Endothelial cell (in vitro differentiated cells): ENCODE data around the gene ANKS1A. TPM values are rescaled to one million over a fixed set of nuclear protein-coding genes. Genes with fewer than 3 reads are reported as not detected.
A peak's percentile ranks its signal among the peaks of the same experiment; 100 is the strongest.
"Not testable (repeated sequence)": the region's sequence is repeated elsewhere in the genome, so short reads cannot be mapped to it uniquely, and the experiment has no call there.

Source experiments
- DNase-seq: peaks from one replicate; pipeline ENCODE4 v3.0.0; 2021; ENCODE audit warnings: low spot score
- H3K27ac Mint-ChIP-seq: one replicate; pipeline ENCODE4 v1.8.0; 2021; ENCODE audit warnings: mixed read lengths, inconsistent platforms; ENCODE audit not compliant: unreplicated experiment
- H3K27me3 Mint-ChIP-seq: one replicate; pipeline ENCODE4 v1.8.0; 2021; ENCODE audit warnings: mild to moderate bottlenecking, moderate library complexity, mixed read lengths, inconsistent platforms; ENCODE audit not compliant: unreplicated experiment
- H3K36me3 Mint-ChIP-seq: one replicate; pipeline ENCODE4 v1.8.0; 2021; ENCODE audit warnings: mild to moderate bottlenecking, low read depth, mixed read lengths, inconsistent platforms; ENCODE audit not compliant: unreplicated experiment
- H3K4me1 Mint-ChIP-seq: one replicate; pipeline ENCODE4 v1.8.0; 2021; ENCODE audit warnings: mild to moderate bottlenecking, mixed read lengths, inconsistent platforms; ENCODE audit not compliant: unreplicated experiment
- H3K4me3 Mint-ChIP-seq: one replicate; pipeline ENCODE4 v1.8.0; 2021; ENCODE audit warnings: mild to moderate bottlenecking, mixed read lengths, inconsistent platforms; ENCODE audit not compliant: unreplicated experiment
- H3K9me3 Mint-ChIP-seq: one replicate; pipeline ENCODE4 v1.8.0; 2021; ENCODE audit warnings: mixed read lengths, inconsistent platforms; ENCODE audit not compliant: unreplicated experiment
- total RNA-seq: library from RNA; stranded (reverse); fragmentation: NEBNext Ultra II Directional; extraction: Animal tissue kit (Norgen Biotek cat#: 25700); gene quantifications from one replicate; pipeline ENCODE4 v1.2.1, GENCODE V29; 2021; ENCODE audit not compliant: unreplicated experiment
- TF ChIP-seq, protein P1 (sequence below): fragments of 200-600 bp; sonication (generic); IDR thresholded peaks from one replicate; pipeline ENCODE4 v1.5.0; 2021; ENCODE audit warnings: antibody characterized with exemption; ENCODE audit not compliant: unreplicated experiment

The ANKS1A gene
- total RNA-seq, 1 donor from 2014 or later: 20.1 TPM

DNA sequence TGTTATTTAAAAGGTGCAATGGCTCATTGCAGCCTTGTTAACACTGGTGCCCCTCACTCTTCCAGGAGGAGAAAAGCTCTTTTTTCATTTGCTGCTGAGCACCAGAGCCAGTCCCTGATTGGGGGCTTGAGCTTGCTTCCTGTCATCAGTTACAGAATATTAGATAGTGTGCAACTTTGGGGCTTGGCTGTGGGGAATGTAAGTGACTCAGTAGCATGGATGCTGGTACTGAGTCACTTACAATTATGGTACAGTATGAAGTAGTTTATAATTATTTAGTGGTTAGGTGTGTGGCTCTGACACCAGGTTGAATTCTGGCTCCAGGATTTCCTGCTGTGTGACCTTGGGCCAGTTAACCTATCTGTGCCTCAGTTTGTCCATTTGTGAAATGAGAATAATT is 37.6 kb downstream of the ANKS1A start:
- H3K27me3 Mint-ChIP-seq: no peaks in the 10 kb centered on the region
- TF ChIP-seq, protein P1, sequence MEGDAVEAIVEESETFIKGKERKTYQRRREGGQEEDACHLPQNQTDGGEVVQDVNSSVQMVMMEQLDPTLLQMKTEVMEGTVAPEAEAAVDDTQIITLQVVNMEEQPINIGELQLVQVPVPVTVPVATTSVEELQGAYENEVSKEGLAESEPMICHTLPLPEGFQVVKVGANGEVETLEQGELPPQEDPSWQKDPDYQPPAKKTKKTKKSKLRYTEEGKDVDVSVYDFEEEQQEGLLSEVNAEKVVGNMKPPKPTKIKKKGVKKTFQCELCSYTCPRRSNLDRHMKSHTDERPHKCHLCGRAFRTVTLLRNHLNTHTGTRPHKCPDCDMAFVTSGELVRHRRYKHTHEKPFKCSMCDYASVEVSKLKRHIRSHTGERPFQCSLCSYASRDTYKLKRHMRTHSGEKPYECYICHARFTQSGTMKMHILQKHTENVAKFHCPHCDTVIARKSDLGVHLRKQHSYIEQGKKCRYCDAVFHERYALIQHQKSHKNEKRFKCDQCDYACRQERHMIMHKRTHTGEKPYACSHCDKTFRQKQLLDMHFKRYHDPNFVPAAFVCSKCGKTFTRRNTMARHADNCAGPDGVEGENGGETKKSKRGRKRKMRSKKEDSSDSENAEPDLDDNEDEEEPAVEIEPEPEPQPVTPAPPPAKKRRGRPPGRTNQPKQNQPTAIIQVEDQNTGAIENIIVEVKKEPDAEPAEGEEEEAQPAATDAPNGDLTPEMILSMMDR: no peak
- H3K9me3 Mint-ChIP-seq: no peaks in the 10 kb centered on the region
- peaks cover 28% of the 10 kb centered on the region for H3K4me1 Mint-ChIP-seq
- no peak overlapping the region for H3K4me3 Mint-ChIP-seq
- DNase-seq: no peak
- H3K27ac Mint-ChIP-seq: no peak overlapping the region
- no peaks in the 10 kb centered on the region for H3K36me3 Mint-ChIP-seq

DNA sequence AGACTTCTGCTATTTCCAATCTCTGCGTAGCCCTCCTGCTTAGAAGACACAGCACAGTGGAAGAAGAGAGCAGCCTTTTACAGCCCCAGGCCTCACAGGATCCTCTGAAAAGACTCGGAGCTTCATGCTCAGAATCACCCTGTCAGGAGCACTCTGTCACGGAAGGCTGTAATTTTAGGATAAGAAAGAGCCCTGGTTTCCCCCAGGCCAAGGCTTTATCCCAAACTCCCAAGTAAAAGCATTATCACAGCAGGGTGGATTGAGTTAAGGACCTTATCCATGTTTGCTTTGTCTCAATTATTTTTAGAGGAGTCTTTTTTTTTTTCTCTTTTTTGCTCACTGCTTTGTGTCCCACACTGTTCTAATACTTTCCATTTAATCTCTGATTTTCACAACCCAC is 39.2 kb downstream of the ANKS1A start:
- H3K27ac Mint-ChIP-seq: no peak overlapping the region
- no peaks in the 10 kb centered on the region for H3K9me3 Mint-ChIP-seq
- TF ChIP-seq, protein P1: no peak
- DNase-seq: no peak
- H3K36me3 Mint-ChIP-seq: no peaks in the 10 kb centered on the region
- H3K4me1 Mint-ChIP-seq: peaks cover 23% of the 10 kb centered on the region
- H3K27me3 Mint-ChIP-seq: no peaks in the 10 kb centered on the region
- H3K4me3 Mint-ChIP-seq: no peak overlapping the region

DNA sequence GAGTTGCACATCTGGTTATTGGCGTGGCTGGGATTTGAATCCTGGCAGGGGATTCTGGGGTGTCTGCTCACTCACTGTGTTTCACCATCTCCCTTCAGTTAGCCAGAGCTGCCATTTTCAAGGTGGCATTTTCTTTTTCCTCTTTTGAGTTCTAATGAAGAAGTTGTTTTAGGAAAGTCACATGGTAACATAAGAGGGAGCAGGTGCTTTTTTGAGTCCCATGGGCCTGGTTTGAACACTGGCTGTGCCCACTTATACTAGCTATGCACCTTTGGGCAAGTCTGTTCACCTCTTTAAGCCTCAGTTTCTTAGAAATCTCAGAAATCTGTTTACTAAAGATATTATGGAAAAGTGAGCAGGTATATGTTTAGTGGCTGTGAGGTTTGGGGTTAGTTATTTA is 39.6 kb downstream of the ANKS1A start:
- H3K9me3 Mint-ChIP-seq: no peaks in the 10 kb centered on the region
- no peak overlapping the region for H3K4me3 Mint-ChIP-seq
- H3K4me1 Mint-ChIP-seq: peaks cover 19% of the 10 kb centered on the region
- H3K36me3 Mint-ChIP-seq: no peaks in the 10 kb centered on the region
- no peak for DNase-seq
- H3K27ac Mint-ChIP-seq: no peak overlapping the region
- H3K27me3 Mint-ChIP-seq: no peaks in the 10 kb centered on the region
- TF ChIP-seq, protein P1: no peak

DNA sequence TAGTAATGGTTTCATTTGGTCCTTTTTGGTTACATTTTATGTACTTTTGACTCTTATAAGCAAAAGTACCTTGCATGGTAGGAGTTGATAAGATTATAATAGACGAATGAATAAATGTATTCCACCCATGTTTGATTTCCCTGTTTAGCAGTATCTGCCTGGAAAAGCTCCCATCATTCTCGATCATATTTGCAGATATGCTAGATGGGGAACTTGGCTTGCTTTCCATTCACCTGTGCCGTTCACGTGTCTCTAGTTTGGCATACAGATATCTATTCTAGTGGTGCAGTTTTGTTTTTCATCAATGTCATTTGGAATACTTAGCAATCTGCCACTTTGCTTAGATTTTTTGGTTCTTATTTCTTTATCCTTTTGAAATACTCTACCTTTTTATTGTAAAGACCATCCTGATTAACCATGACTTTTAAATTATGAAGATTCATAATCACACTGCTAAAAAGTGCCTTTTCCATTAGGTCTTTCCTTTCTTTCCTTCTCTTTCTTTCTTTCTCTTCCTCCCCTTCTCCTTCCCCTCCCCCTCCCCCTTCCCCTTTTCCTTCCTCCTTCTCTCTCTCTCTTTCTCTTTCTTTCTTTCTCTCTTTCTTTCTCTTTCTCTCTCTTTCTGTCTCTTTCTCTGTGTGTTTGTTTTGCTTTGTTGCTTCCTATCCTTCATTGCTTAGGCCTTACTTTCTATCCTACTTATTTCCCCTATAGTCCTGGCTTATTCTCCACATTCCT is 40.4 kb downstream of the ANKS1A start:
- H3K36me3 Mint-ChIP-seq: no peaks in the 10 kb centered on the region
- no peaks in the 10 kb centered on the region for H3K27me3 Mint-ChIP-seq
- TF ChIP-seq, protein P1: no peak
- no peaks in the 10 kb centered on the region for H3K9me3 Mint-ChIP-seq
- H3K4me1 Mint-ChIP-seq: peaks cover 11% of the 10 kb centered on the region
- H3K4me3 Mint-ChIP-seq: no peak overlapping the region
- peak overlapping the region; percentile 32 for H3K27ac Mint-ChIP-seq
- no peak for DNase-seq

DNA sequence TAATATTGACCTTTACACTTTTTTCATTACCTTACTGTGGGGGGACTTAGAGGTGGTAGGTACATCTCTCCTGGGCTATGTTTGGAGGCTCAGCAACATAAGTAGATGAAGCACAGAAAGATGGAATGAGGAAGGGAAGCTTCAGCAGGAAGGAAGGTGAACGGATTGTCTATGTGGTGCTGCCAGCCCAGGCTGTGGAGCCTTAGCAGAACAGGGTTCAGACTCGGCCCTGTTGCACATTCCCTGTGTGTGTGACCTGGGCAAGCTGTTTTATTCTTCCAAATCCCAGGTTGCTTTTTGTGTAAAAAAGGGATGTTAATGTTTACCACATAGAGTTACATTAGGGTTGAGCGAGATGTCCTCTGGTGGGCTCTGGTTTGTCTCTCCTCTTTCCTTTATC is 41.2 kb downstream of the ANKS1A start:
- Mint-ChIP-seq H3K27me3 (peaks cover 2% of the 10 kb centered on the region), H3K9me3 (no peaks in the 10 kb centered on the region), H3K27ac (peak overlapping the region; percentile 64), H3K4me1 (peaks cover 11% of the 10 kb centered on the region), H3K4me3 (no peak overlapping the region), H3K36me3 (no peaks in the 10 kb centered on the region)
- TF ChIP-seq, protein P1: no peak
- DNase-seq: no peak

DNA sequence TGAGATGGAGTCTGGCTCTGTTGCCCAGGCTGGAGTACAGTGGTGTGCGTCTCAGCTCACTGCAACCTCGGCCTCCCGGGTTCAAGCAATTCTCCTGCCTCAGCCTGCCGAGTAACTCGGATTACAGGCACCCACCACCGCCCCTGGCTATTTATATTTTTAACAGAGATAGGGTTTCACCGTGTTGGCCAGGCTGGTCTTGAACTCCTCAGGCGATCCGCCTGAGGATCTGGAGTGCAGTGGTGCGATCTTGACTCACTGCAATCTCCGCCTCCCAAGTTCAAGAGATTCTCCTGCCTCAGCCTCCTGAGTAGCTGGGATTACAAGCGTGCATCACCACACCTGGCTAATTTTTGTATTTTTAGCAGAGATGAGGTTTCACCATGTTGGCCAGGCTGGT is 43.1 kb downstream of the ANKS1A start:
- H3K4me1 Mint-ChIP-seq: peaks cover 11% of the 10 kb centered on the region
- not testable (repeated sequence) for H3K27me3 Mint-ChIP-seq, H3K36me3 Mint-ChIP-seq, H3K9me3 Mint-ChIP-seq, DNase-seq, H3K4me3 Mint-ChIP-seq, H3K27ac Mint-ChIP-seq
